ENCODE data around the gene BMPR1B. TPM values are rescaled to one million over a fixed set of nuclear protein-coding genes. Genes with fewer than 3 reads are reported as not detected.

BMPR1B gene
- total RNA-seq, 2 experiments from 2014 or later, result not detected

- no peak for TF ChIP-seq CTCF (IDR thresholded peaks at IDR 0.05)
- no peak for ATAC-seq
These were observed 11.0 kb upstream of the BMPR1B start for GRCh38 chr4:94746746-94747145.

GRCh38 chr4:94758141-94758699 is 465 bp downstream of the BMPR1B start:
- DNase-seq, result peak; percentile 5
- no peak overlapping the region for H3K27ac Mint-ChIP-seq
- no peak for TF ChIP-seq CTCF (IDR thresholded peaks at IDR 0.05)
- peak; percentile 34 for ATAC-seq
- H3K4me3 Mint-ChIP-seq, result peak overlapping the region; percentile 22
- POLR2A ChIA-PET, result no interaction called here
- CTCF ChIA-PET, result no interaction called here
- H3K9me3 Mint-ChIP-seq, result no peaks in the 10 kb centered on the region
- intact Hi-C loops (cut with micrococcal nuclease), result no loop called here
- H3K27me3 Mint-ChIP-seq, result peaks cover 58% of the 10 kb centered on the region
- H3K36me3 Mint-ChIP-seq (ENCODE audit: low read depth), result no peaks in the 10 kb centered on the region
- peaks cover 8% of the 10 kb centered on the region for H3K4me1 Mint-ChIP-seq (ENCODE audit: low read depth)

More at GRCh38 chr4:94746746-94747145, 11.0 kb upstream of the BMPR1B start:
- intact Hi-C loops (cut with micrococcal nuclease), result no loop called here
- Mint-ChIP-seq H3K4me1 (ENCODE audit: low read depth) (no peaks in the 10 kb centered on the region), H3K4me3 (no peak overlapping the region), H3K27me3 (no peaks in the 10 kb centered on the region), H3K36me3 (ENCODE audit: low read depth) (no peaks in the 10 kb centered on the region), H3K27ac (no peak overlapping the region), H3K9me3 (no peaks in the 10 kb centered on the region)
- ChIA-PET CTCF (no interaction called here), POLR2A (no interaction called here)
- DNase-seq, result no peak

- peaks cover 8% of the 10 kb centered on the region for H3K4me1 Mint-ChIP-seq (ENCODE audit: low read depth)
- no peaks in the 10 kb centered on the region for H3K36me3 Mint-ChIP-seq (ENCODE audit: low read depth)
- CTCF ChIA-PET, result interaction anchor here (1.0 kb wide), 1 partner anchor 225 kb away, joined by 4 read pairs; no protein-coding TSS in a partner anchor
- no peak for ATAC-seq
- H3K4me3 Mint-ChIP-seq, result peak overlapping the region; percentile 22
- no peak for DNase-seq
- H3K27ac Mint-ChIP-seq, result no peak overlapping the region
- intact Hi-C loops (cut with micrococcal nuclease), result no loop called here
- H3K9me3 Mint-ChIP-seq, result no peaks in the 10 kb centered on the region
- TF ChIP-seq CTCF (IDR thresholded peaks at IDR 0.05), result no peak
- peaks cover 58% of the 10 kb centered on the region for H3K27me3 Mint-ChIP-seq
- POLR2A ChIA-PET, result no interaction called here
These were observed 1.1 kb downstream of the BMPR1B start for GRCh38 chr4:94758700-94759399.

- Mint-ChIP-seq H3K4me3 (no peak overlapping the region), H3K4me1 (ENCODE audit: low read depth) (peaks cover 8% of the 10 kb centered on the region), H3K27me3 (peaks cover 54% of the 10 kb centered on the region), H3K9me3 (no peaks in the 10 kb centered on the region), H3K36me3 (ENCODE audit: low read depth) (no peaks in the 10 kb centered on the region), H3K27ac (no peak overlapping the region)
- intact Hi-C loops (cut with micrococcal nuclease), result no loop called here
- no peak for TF ChIP-seq CTCF (IDR thresholded peaks at IDR 0.05)
- CTCF ChIA-PET, result interaction anchor here (1.0 kb wide), 1 partner anchor 224 kb away, joined by 4 read pairs; no protein-coding TSS in a partner anchor
- POLR2A ChIA-PET, result no interaction called here
- ATAC-seq (no peak), DNase-seq (no peak)
These were observed 2.0 kb downstream of the BMPR1B start for GRCh38 chr4:94759767-94760211.

- intact Hi-C loops (cut with micrococcal nuclease), result no loop called here
- POLR2A ChIA-PET, result no interaction called here
- Mint-ChIP-seq H3K27ac (no peak overlapping the region), H3K4me3 (no peak overlapping the region), H3K4me1 (ENCODE audit: low read depth) (peaks cover 6% of the 10 kb centered on the region), H3K36me3 (ENCODE audit: low read depth) (no peaks in the 10 kb centered on the region), H3K9me3 (no peaks in the 10 kb centered on the region), H3K27me3 (peaks cover 35% of the 10 kb centered on the region)
- CTCF ChIA-PET, result no interaction called here
- DNase-seq (no peak), ATAC-seq (no peak)
- TF ChIP-seq CTCF (IDR thresholded peaks at IDR 0.05), result no peak
These were observed 4.6 kb downstream of the BMPR1B start for GRCh38 chr4:94762326-94762725.
